Measurements from ENCODE around the gene GCSH. TPM values are rescaled to one million over a fixed set of nuclear protein-coding genes. Genes with fewer than 3 reads are reported as not detected.

GCSH gene
- total RNA-seq, 1 donor from 2014 or later, result 7.7 TPM

DNA sequence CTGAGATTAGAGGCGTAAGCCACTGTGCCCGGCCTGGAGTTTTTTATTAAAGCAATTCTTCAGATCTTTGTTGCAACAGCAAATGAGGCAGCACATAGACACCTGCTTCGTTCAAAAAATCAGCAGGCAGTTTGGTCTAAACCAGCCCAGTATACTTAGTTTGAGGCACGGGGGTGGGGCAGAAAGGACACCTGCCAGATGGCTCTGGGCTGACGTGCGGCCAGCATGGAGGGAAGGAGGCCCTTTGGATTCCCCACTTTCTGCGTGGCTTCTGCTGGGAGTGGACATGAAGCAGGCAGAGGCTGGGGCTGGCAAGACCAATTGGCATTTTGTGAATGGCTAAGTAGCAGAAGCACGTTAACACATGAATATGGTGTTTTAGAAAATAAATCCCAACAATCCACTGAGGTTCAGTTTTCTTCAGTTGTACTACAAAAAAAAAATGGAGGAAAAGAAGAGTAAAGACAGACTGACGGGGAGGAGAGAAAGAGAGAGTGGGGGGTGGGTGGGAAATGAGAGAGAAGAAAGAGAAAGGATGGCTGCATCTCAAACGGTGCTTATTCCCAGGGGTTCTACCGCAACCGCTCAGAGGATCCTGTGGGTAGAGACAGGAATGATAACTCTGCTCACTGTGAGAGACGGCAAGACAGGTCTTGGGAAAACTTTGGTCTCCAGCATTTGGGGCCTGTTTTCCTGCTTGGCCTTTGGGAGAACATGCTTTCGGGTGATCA, 35.5 kb downstream of the GCSH start:
- intact Hi-C loops (cut with micrococcal nuclease), result no loop called here

DNA sequence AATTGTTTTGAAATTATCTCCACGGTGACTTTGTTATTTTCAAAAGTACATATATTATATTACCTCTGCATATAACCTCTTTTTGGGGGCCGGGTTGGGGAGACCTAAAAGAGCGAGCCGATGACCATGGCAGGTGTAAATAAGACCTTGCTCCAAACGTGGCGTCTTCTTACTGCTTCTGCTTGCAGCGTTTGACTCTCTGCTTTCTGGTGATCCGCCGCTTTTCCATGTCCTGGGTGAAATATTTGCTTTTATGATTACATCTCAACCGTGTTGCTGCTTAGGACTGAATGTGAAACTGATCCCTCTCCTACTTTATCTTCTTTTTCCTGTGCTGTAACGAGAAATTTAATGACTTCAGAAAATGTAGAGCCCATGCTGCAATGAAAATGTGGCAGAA, 42.4 kb downstream of the GCSH start:
- intact Hi-C loops (cut with micrococcal nuclease), result no loop called here

DNA sequence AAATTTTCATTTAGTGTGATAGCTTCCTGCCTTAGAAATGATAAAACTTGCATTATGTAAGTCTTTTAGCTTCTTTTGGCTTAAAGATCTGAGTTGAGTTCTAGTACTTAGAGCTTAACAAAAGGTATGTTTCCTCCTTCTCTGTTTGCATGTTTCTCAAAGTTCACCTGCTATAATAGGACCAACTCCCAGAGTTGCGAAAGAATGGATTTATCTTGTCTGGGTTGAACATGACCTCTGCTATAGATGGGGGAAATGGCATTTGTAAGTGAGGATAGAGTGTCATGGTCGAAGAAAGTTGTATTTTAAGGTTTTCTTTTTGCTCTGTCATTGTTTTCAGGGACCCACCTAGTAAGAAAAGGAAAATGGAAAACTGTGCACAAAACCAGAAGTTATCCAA, 53.4 kb downstream of the GCSH start:
- intact Hi-C loops (cut with micrococcal nuclease), result no loop called here

DNA sequence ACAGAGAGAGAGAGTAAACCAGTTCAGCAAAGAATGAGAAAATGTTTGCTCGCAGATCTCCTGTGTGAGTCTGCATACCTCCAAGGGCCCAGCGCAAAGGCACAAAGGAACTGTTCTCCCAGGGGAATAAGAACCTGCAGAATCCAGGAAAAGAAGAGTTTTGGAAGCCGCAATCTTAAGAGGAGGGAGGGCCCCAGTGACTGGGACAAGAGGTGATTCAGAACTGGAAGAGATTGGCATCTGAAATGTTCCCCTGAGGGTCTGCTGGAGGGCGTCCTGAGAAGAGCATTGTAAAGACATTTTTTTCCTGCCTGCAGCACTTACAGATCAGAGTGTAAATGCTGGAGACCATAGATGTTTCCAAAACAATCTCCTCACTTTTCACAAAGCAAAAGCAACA, 54.5 kb downstream of the GCSH start:
- intact Hi-C loops (cut with micrococcal nuclease), result no loop called here

DNA sequence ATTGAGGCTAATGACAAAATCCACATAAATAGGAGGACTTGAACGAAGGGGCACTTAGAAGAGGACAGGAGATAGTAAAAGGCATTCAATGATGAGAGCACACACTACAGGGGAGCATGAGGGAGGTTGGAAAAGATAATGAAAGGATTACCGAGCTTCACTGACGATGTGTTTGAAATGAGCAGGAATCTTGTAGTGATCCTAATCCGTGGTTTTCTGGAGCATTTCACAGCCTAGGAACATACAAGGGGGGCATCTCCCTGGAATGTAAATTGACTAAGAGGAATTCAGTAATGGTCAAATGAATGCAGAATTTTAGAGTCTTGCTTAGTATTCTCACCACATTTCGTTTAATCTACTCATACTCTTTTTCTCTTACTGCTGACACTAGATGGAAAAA, 55.4 kb downstream of the GCSH start:
- intact Hi-C loops (cut with micrococcal nuclease), result no loop called here

DNA sequence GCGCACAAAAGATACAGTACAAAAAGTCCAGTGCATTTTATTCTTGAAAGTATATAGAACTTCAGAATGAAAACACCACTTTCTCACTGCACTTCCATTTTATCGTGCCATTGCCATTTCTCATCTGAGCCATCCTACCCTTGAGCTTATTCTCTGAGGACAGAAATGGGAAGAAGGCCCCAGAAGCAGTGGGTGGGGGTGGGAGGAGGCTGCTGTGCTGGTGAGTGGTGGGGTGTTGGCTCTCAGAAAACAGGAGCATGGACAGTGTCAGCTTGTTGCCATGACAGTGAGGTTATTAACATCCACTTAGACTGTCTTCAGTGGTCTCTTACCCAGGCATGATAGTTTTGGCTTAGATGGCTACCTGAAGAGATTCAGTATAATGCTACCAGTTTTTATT, 56.1 kb downstream of the GCSH start:
- intact Hi-C loops (cut with micrococcal nuclease), result no loop called here

DNA sequence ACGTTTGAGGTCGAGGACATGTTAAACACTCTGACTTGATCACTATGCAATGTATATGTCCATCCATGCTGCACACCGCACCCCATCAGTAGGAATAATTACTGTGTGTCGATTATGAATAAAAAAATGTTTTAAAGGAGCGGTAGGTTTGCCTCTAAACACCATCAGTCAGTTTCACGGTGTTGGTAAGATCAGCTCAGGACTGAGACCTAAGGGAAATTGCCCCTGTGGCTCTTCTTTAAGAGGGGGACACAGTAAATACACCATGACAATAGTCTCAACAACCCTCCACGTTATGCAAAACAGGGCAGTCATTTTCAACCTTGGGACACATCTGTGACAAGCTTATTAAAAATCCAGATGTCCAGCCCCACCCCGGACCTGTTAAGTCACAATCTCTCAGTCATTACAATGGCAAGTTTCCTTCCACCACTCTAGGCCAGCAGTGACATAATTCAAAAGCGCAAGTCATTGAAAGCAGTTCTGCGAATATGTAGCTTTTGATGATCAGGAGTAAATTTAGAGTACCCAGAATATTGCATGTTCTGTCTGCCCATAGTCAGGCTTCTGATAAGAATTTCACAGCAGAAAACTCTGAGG, 59.3 kb downstream of the GCSH start:
- intact Hi-C loops (cut with micrococcal nuclease), result no loop called here

DNA sequence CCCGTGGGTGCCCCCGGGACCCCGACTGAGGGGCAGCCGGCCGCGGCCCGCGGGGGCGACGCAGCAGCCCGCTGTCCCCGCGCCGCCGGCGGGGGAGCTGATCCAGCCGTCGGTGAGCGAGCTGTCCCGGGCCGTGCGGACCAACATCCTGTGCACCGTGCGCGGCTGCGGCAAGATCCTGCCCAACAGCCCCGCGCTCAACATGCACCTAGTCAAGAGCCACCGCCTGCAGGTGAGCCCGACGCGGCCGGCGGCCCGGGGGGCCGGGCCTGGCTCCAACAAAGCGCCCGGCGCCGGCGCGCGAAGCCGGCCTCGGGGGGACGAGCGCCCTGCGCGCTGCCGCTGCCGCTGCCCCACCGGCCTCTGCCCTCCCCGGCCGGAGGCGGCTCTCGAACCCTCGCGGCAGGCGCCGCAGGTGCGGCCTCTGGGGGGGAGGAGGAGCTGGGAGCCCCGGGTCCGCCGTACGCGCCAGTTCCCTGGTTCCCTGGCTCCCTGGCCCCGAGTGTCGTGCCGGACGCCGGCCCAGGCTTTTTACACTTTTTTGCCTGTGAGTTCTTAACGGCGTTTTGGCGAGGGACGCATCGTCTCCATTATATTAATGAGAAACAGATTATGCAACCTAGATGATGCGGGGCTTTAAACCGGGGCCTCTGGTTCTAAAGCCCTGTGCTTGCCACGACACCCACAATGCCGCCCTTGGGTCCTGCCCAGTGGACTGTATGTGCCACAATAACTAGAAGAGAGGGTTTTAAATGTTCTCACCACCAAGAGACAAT, 60.0 kb downstream of the GCSH start:
- intact Hi-C loops (cut with micrococcal nuclease), result loop anchor here (1.0 kb wide), 5 partner anchors 29 to 702 kb away; partner anchors contain the start of genes CENPN, GAN and GCSH

DNA sequence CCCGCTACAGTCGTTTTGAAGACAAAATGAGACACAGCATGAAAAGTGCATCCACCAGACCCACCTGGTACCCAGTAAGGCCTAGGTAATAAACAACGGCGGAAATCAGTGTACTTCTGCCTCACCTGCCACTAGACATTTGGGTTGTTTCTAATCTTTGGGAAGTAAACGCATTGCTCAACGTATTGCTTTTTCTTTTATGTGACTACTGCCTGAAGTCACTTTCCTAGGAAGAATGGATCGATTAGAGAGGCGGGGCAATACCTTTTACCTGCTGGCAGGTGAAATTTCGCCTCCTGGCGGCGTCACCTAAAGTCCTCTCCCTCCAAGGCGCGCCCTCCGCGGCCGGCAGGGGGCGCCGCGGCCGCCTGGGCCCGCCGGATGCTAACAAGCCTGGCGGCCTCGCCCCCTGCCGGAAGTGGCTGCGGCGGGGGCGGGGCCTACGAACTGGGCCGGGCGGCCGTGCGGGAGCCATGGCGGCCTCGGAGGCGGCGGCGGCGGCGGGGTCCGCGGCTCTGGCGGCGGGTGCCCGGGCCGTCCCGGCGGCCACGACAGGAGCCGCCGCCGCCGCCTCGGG, 60.7 kb downstream of the GCSH start, which contains the start of gene ATMIN:
Gene ATMIN (plus strand): TSS at position 445 of the 577 bp plus-strand sequence. CDS start 29 bp downstream, at position 474.
- intact Hi-C loops (cut with micrococcal nuclease), result loop anchor here (1.0 kb wide), 5 partner anchors 28 to 703 kb away; partner anchors contain the start of genes CENPN, GAN and GCSH

Other genes with a start within 250 kb of the GCSH start
- 78.5 and 84.6 TPM in 2 replicates for gene CMC2, start 89.5 kb downstream of the GCSH start, total RNA-seq
- gene CENPN, start 89.2 kb downstream of the GCSH start, total RNA-seq, result 44.2 and 44.7 TPM in 2 replicates
- 32.3 and 32.5 TPM in 2 replicates for gene ATMIN, start 60.6 kb downstream of the GCSH start, total RNA-seq
- 0.56 and 1.8 TPM in 2 replicates for gene C16orf46, start 19.2 kb downstream of the GCSH start, total RNA-seq
- gene BCO1, start 142.3 kb upstream of the GCSH start, total RNA-seq, result not detected in 2 replicates
- 8.7 and 9.6 TPM in 2 replicates for gene GAN, start 218.6 kb upstream of the GCSH start, total RNA-seq

Measured in T-helper 1 cell treated with Interleukin-12 subunit alpha and Interleukin-12 subunit beta and Interleukin-4 antibody, amounts not matched to agents 30 ng/mL and 1 ng/mL, for 36 hours (primary cell).